ENCODE results near the gene CACNA1I.

Gene CACNA1I

DNA sequence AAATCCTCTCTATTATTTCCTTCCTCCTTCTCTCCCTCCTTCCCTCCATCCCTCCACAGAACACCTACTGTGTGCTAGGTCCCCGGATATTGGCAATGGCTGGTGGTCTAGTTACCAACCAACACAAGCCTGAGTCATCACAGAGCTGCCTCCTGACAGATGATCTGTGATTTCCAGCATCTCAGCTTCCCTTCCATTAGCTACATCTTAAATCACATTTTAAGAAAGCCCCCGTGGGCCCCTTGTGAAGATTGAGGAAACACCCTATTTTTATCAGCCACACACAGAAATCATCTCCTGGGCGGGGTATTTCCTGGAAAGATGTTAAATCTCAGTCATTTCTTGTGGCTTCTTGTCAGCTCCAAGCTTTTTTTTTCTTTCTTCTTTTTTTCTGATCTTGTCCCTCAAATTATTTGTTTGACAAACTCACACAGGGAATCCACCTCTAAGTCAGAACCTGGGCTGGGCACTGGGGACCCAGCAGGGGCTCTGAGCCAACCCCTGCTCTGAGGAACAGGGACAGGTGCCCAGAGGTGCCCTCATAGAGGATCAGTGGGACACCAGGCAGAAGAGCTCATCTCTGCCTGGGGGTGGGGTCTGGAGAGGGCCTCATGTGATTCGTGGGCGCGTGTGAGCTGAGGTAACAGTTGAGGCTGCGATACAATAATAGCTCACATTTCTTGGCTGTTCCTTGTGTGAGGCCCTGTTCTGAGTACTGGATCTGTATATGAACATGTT is 42.4 kb downstream of the CACNA1I start:
- Mint-ChIP-seq H3K27ac (no peak overlapping the region), H3K27me3 (ENCODE audit: low read depth, poor library complexity) (no peaks in the 10 kb centered on the region), H3K36me3 (ENCODE audit: low read depth) (peaks cover 13% of the 10 kb centered on the region), H3K4me3 (no peak overlapping the region), H3K4me1 (peaks cover 38% of the 10 kb centered on the region), H3K9me3 (peaks cover 16% of the 10 kb centered on the region)
- DNase-seq: no peak
- TF ChIP-seq, protein P1, sequence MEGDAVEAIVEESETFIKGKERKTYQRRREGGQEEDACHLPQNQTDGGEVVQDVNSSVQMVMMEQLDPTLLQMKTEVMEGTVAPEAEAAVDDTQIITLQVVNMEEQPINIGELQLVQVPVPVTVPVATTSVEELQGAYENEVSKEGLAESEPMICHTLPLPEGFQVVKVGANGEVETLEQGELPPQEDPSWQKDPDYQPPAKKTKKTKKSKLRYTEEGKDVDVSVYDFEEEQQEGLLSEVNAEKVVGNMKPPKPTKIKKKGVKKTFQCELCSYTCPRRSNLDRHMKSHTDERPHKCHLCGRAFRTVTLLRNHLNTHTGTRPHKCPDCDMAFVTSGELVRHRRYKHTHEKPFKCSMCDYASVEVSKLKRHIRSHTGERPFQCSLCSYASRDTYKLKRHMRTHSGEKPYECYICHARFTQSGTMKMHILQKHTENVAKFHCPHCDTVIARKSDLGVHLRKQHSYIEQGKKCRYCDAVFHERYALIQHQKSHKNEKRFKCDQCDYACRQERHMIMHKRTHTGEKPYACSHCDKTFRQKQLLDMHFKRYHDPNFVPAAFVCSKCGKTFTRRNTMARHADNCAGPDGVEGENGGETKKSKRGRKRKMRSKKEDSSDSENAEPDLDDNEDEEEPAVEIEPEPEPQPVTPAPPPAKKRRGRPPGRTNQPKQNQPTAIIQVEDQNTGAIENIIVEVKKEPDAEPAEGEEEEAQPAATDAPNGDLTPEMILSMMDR (IDR thresholded peaks at IDR 0.05): no peak

DNA sequence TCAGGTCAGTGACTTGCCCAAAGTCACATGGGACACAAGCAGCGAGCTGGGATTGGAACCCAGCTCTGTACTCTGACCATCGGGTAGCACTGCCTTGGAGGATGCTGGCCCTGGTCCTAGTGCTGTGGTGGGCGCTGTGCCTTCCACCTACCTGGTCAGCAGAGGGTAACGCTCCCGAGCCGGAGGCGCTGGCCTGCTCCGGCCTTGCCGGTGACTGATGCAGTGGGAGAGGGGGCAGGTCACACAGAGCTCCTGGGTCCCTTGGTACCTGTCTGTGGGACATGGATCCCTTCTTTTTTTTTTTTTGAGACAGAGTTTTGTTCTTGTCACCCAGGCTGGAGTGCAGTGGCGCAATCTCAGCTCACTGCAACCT is 43.0 kb downstream of the CACNA1I start:
- TF ChIP-seq, protein P1 (IDR thresholded peaks at IDR 0.05): no peak
- H3K36me3 Mint-ChIP-seq (ENCODE audit: low read depth): peaks cover 13% of the 10 kb centered on the region
- no peak for DNase-seq
- H3K4me1 Mint-ChIP-seq: peaks cover 40% of the 10 kb centered on the region
- H3K4me3 Mint-ChIP-seq: no peak overlapping the region
- H3K9me3 Mint-ChIP-seq: peaks cover 16% of the 10 kb centered on the region
- no peaks in the 10 kb centered on the region for H3K27me3 Mint-ChIP-seq (ENCODE audit: low read depth, poor library complexity)
- H3K27ac Mint-ChIP-seq: no peak overlapping the region

DNA sequence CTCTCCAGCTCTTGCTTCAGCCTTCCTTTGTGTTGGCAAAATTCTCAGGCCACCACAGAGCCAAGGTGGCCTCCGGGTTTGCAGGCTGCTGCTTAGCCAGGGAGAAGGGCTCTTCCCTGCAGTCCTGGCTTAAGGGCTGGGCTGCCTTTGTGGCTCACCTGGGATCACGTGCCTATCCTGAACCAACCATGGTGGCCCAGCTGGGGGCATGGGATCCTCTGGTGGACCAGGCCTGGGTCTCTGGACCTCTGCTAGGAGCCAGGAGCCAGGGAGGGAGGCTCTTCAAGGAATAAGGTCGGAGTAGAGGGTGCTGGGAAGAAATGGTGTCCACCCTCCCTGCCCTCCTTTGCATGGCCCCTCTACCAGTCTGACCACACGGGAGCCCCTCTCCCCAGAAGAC is 43.9 kb downstream of the CACNA1I start:
- Mint-ChIP-seq H3K4me1 (peaks cover 37% of the 10 kb centered on the region), H3K27me3 (ENCODE audit: low read depth, poor library complexity) (peaks cover 3% of the 10 kb centered on the region), H3K9me3 (peaks cover 16% of the 10 kb centered on the region), H3K4me3 (no peak overlapping the region), H3K27ac (no peak overlapping the region), H3K36me3 (ENCODE audit: low read depth) (peaks cover 13% of the 10 kb centered on the region)
- DNase-seq: no peak
- TF ChIP-seq, protein P1 (IDR thresholded peaks at IDR 0.05): no peak

DNA sequence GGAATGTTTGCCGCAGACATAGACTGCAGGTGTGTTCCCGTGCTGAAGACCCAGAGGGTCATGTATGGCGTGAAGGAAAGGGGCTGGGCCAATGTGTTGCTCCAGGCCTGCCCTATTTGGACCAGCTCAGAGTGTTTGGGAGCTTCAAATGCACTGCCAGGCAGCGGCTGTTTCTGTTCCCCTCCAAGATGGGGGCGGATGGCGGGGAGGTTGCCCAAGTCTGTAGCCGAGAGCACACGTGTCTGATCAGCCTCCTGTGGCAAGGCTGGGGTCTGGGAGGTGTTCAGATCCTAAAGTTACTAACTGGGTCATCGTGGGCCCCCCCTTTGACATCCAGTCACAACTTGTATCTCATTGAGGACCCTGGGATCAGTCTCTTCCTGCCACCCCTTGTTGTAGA is 45.5 kb downstream of the CACNA1I start:
- H3K4me3 Mint-ChIP-seq: no peak overlapping the region

DNA sequence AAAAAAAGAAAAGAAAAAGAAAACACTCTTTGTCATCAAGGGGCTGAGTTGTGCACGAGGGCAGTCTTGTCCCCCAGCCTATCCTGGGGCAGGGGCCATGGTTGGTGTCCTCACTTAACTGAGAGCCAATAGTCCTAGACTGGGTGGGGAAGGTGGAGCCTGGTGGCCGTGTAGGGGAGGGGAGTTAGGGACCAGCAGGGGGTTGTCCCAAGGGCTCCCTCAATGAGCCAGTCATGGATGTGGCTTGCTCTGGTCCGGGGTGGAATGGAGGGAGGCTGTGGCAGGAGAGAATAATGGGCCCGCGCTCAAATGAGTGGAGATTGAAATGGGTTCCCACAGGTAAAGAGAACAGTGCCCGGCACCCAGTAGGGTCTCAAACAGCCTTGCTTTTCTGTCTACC is 46.2 kb downstream of the CACNA1I start:
- H3K4me3 Mint-ChIP-seq: peak overlapping the region; percentile 21

More for the DNA sequence above, 45.5 kb downstream of the CACNA1I start:
- Mint-ChIP-seq H3K4me1 (peaks cover 46% of the 10 kb centered on the region), H3K27me3 (ENCODE audit: low read depth, poor library complexity) (peaks cover 7% of the 10 kb centered on the region), H3K9me3 (peaks cover 16% of the 10 kb centered on the region), H3K27ac (no peak overlapping the region), H3K36me3 (ENCODE audit: low read depth) (peaks cover 13% of the 10 kb centered on the region)
- DNase-seq: no peak
- TF ChIP-seq, protein P1 (IDR thresholded peaks at IDR 0.05): no peak

More for the DNA sequence above, 46.2 kb downstream of the CACNA1I start:
- TF ChIP-seq, protein P1 (IDR thresholded peaks at IDR 0.05): no peak
- no peak for DNase-seq
- H3K36me3 Mint-ChIP-seq (ENCODE audit: low read depth): peaks cover 11% of the 10 kb centered on the region
- H3K9me3 Mint-ChIP-seq: peaks cover 11% of the 10 kb centered on the region
- peaks cover 46% of the 10 kb centered on the region for H3K4me1 Mint-ChIP-seq
- H3K27me3 Mint-ChIP-seq (ENCODE audit: low read depth, poor library complexity): peaks cover 7% of the 10 kb centered on the region
- H3K27ac Mint-ChIP-seq: no peak overlapping the region
